ENCODE results near the gene GMFB. TPM values are rescaled to one million over a fixed set of nuclear protein-coding genes. Genes with fewer than 3 reads are reported as not detected.

Gene GMFB
- total RNA-seq, 1 experiment from 2014 or later, result 63.7 TPM

- POLR2A ChIA-PET, result interaction anchor here (0.6 kb wide), 1 partner anchor 49 kb away, joined by 3 read pairs; the partner anchor contains the start of gene CDKN3
- TF ChIP-seq GABPB1 (CRISPR knock-in tag; IDR thresholded peaks at IDR 0.05) (no peak), SMAD4 (CRISPR knock-in tag; IDR thresholded peaks at IDR 0.05) (no peak)
- no peak overlapping the region for H3K4me3 Mint-ChIP-seq
- H3K9me3 Mint-ChIP-seq, result 0 out of 2 replicates have a peak, but pooled peaks cover 7% of the 10 kb centered on the region
- no peak overlapping the region for H3K27ac Mint-ChIP-seq
- H3K4me1 Mint-ChIP-seq, result peaks cover 14% of the 10 kb centered on the region
- no peak for ATAC-seq
- CTCF ChIA-PET, result interaction anchor here (0.7 kb wide), 1 partner anchor 42 kb away, joined by 3 read pairs; no protein-coding TSS in a partner anchor
- no peaks in the 10 kb centered on the region for H3K36me3 Mint-ChIP-seq
- peaks cover 5% of the 10 kb centered on the region for H3K27me3 Mint-ChIP-seq (ENCODE audit: low read depth)
- no peak for DNase-seq (ENCODE audit: low spot score)
Observed at GRCh38 chr14:54446161-54446693, 42.6 kb downstream of the GMFB start.

DNA sequence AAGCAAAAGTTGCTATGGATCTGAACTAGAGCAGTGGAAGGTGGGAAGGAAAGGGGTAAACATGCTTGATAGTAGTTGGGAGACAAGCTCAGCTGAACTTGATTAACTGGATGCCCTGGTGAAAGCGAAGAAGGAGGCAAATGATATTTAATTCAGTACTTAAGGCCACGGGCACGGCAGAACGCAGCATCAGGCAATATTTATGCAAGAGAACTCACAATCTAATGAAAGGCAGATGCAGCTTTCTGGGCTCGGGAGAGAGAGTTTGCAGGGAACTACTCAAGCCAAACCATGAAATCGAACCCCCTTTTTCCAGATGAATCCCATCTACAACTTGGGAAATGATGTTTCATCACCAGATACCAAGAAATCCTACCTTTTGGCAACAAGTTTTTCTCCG, 44.1 kb downstream of the GMFB start:
- H3K27me3 Mint-ChIP-seq (ENCODE audit: low read depth), result peaks cover 5% of the 10 kb centered on the region
- H3K4me3 Mint-ChIP-seq, result no peak overlapping the region
- CTCF ChIA-PET, result interaction anchor here (2.2 kb wide), 1 partner anchor 78 kb away, joined by 7 read pairs; no protein-coding TSS in a partner anchor
- DNase-seq (ENCODE audit: low spot score), result no peak
- H3K4me1 Mint-ChIP-seq, result peaks cover 20% of the 10 kb centered on the region
- TF ChIP-seq, protein P1, sequence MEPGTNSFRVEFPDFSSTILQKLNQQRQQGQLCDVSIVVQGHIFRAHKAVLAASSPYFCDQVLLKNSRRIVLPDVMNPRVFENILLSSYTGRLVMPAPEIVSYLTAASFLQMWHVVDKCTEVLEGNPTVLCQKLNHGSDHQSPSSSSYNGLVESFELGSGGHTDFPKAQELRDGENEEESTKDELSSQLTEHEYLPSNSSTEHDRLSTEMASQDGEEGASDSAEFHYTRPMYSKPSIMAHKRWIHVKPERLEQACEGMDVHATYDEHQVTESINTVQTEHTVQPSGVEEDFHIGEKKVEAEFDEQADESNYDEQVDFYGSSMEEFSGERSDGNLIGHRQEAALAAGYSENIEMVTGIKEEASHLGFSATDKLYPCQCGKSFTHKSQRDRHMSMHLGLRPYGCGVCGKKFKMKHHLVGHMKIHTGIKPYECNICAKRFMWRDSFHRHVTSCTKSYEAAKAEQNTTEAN (CRISPR knock-in tag; IDR thresholded peaks at IDR 0.05), result no peak
- no peak for TF ChIP-seq TEAD4 (CRISPR knock-in tag; IDR thresholded peaks at IDR 0.05)
- TF ChIP-seq, protein P2, sequence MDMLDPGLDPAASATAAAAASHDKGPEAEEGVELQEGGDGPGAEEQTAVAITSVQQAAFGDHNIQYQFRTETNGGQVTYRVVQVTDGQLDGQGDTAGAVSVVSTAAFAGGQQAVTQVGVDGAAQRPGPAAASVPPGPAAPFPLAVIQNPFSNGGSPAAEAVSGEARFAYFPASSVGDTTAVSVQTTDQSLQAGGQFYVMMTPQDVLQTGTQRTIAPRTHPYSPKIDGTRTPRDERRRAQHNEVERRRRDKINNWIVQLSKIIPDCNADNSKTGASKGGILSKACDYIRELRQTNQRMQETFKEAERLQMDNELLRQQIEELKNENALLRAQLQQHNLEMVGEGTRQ (CRISPR knock-in tag; IDR thresholded peaks at IDR 0.05), result no peak
- TF ChIP-seq SOX15 (CRISPR knock-in tag; IDR thresholded peaks at IDR 0.05), result no peak
- TF ChIP-seq ATF6 (CRISPR knock-in tag; IDR thresholded peaks at IDR 0.05), result no peak
- no peak for TF ChIP-seq JUN (CRISPR knock-in tag; IDR thresholded peaks at IDR 0.05)
- TF ChIP-seq, protein P3, sequence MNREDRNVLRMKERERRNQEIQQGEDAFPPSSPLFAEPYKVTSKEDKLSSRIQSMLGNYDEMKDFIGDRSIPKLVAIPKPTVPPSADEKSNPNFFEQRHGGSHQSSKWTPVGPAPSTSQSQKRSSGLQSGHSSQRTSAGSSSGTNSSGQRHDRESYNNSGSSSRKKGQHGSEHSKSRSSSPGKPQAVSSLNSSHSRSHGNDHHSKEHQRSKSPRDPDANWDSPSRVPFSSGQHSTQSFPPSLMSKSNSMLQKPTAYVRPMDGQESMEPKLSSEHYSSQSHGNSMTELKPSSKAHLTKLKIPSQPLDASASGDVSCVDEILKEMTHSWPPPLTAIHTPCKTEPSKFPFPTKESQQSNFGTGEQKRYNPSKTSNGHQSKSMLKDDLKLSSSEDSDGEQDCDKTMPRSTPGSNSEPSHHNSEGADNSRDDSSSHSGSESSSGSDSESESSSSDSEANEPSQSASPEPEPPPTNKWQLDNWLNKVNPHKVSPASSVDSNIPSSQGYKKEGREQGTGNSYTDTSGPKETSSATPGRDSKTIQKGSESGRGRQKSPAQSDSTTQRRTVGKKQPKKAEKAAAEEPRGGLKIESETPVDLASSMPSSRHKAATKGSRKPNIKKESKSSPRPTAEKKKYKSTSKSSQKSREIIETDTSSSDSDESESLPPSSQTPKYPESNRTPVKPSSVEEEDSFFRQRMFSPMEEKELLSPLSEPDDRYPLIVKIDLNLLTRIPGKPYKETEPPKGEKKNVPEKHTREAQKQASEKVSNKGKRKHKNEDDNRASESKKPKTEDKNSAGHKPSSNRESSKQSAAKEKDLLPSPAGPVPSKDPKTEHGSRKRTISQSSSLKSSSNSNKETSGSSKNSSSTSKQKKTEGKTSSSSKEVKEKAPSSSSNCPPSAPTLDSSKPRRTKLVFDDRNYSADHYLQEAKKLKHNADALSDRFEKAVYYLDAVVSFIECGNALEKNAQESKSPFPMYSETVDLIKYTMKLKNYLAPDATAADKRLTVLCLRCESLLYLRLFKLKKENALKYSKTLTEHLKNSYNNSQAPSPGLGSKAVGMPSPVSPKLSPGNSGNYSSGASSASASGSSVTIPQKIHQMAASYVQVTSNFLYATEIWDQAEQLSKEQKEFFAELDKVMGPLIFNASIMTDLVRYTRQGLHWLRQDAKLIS (CRISPR knock-in tag; IDR thresholded peaks at IDR 0.05; ENCODE audit: borderline replicate concordance), result no peak
- TF ChIP-seq ZNF317 (CRISPR knock-in tag; IDR thresholded peaks at IDR 0.05; ENCODE audit: borderline replicate concordance, low read depth), result no peak
- TF ChIP-seq, protein P4, sequence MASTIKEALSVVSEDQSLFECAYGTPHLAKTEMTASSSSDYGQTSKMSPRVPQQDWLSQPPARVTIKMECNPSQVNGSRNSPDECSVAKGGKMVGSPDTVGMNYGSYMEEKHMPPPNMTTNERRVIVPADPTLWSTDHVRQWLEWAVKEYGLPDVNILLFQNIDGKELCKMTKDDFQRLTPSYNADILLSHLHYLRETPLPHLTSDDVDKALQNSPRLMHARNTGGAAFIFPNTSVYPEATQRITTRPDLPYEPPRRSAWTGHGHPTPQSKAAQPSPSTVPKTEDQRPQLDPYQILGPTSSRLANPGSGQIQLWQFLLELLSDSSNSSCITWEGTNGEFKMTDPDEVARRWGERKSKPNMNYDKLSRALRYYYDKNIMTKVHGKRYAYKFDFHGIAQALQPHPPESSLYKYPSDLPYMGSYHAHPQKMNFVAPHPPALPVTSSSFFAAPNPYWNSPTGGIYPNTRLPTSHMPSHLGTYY (CRISPR knock-in tag; IDR thresholded peaks at IDR 0.05), result no peak
- no peak for TF ChIP-seq FOXP1 (CRISPR knock-in tag; IDR thresholded peaks at IDR 0.05; ENCODE audit: borderline replicate concordance)
- TF ChIP-seq E2F5 (CRISPR knock-in tag; IDR thresholded peaks at IDR 0.05), result no peak
- H3K9me3 Mint-ChIP-seq, result 0 out of 2 replicates have a peak, but pooled peaks cover 7% of the 10 kb centered on the region
- no peak overlapping the region for H3K27ac Mint-ChIP-seq
- POLR2A ChIA-PET, result no interaction called here
- H3K36me3 Mint-ChIP-seq, result no peaks in the 10 kb centered on the region
- ATAC-seq, result no peak

Data from WTC11 (cell line).